Measurements from ENCODE around the gene DNMT3L. TPM values are rescaled to one million over a fixed set of nuclear protein-coding genes. Genes with fewer than 3 reads are reported as not detected.
"Not testable (repeated sequence)": the region's sequence is repeated elsewhere in the genome, so short reads cannot be mapped to it uniquely, and the experiment has no call there.

The DNMT3L gene
- total RNA-seq, 1 donor from 2014 or later: not detected

DNA sequence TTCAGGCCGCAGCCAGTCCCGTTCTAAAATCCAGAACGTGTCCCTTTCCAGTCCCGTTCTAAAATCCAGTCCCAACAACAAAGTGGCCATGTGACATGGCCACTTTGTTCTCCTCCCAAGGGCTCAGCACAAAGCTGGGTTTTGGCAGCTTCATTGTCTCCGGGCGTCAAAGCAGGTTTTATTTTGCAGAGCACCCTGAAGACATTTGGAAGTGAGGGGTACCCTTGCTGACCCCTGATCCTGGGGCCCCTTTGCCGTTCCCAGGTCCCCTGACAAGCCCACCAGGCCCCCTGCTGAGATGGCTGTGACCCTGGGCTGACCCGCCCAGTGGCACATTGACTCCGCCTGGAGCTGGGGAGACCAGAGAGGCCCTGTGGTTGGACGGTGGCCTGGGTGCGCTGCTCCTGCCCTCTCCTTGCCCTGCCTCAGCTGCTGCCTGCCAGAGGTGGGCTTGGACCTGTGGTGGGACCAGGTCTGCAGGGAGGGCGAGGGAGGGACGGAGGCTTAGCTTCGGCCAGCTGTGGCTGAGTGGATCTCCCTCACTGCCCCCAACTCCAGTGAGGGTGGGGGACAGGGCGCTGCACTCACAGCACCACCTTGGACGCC lies 42.4 kb upstream of the DNMT3L start:
- Mint-ChIP-seq H3K27ac (peak overlapping the region; percentile 96), H3K9me3 (ENCODE audit: low read depth) (no peaks in the 10 kb centered on the region), H3K36me3 (ENCODE audit: insufficient read depth) (peaks cover 6% of the 10 kb centered on the region), H3K4me1 (ENCODE audit: low read depth) (peaks cover 32% of the 10 kb centered on the region), H3K27me3 (no peaks in the 10 kb centered on the region), H3K4me3 (ENCODE audit: low read depth) (peak overlapping the region; percentile 70)
- TF ChIP-seq, protein P1, sequence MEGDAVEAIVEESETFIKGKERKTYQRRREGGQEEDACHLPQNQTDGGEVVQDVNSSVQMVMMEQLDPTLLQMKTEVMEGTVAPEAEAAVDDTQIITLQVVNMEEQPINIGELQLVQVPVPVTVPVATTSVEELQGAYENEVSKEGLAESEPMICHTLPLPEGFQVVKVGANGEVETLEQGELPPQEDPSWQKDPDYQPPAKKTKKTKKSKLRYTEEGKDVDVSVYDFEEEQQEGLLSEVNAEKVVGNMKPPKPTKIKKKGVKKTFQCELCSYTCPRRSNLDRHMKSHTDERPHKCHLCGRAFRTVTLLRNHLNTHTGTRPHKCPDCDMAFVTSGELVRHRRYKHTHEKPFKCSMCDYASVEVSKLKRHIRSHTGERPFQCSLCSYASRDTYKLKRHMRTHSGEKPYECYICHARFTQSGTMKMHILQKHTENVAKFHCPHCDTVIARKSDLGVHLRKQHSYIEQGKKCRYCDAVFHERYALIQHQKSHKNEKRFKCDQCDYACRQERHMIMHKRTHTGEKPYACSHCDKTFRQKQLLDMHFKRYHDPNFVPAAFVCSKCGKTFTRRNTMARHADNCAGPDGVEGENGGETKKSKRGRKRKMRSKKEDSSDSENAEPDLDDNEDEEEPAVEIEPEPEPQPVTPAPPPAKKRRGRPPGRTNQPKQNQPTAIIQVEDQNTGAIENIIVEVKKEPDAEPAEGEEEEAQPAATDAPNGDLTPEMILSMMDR (IDR thresholded peaks at IDR 0.05; ENCODE audit: unreplicated experiment): no peak
- no peak for DNase-seq (ENCODE audit: low spot score, unreplicated experiment)

GRCh38 chr21:44303490-44303981 lies 41.8 kb upstream of the DNMT3L start:
- TF ChIP-seq, protein P1 (IDR thresholded peaks at IDR 0.05; ENCODE audit: unreplicated experiment): peak; percentile 27
- Mint-ChIP-seq H3K27ac (peak overlapping the region; percentile 96), H3K4me3 (ENCODE audit: low read depth) (peak overlapping the region; percentile 70), H3K36me3 (ENCODE audit: insufficient read depth) (peaks cover 6% of the 10 kb centered on the region), H3K4me1 (ENCODE audit: low read depth) (peaks cover 32% of the 10 kb centered on the region), H3K9me3 (ENCODE audit: low read depth) (no peaks in the 10 kb centered on the region), H3K27me3 (no peaks in the 10 kb centered on the region)
- peak; percentile 22 for DNase-seq (ENCODE audit: low spot score, unreplicated experiment)

DNA sequence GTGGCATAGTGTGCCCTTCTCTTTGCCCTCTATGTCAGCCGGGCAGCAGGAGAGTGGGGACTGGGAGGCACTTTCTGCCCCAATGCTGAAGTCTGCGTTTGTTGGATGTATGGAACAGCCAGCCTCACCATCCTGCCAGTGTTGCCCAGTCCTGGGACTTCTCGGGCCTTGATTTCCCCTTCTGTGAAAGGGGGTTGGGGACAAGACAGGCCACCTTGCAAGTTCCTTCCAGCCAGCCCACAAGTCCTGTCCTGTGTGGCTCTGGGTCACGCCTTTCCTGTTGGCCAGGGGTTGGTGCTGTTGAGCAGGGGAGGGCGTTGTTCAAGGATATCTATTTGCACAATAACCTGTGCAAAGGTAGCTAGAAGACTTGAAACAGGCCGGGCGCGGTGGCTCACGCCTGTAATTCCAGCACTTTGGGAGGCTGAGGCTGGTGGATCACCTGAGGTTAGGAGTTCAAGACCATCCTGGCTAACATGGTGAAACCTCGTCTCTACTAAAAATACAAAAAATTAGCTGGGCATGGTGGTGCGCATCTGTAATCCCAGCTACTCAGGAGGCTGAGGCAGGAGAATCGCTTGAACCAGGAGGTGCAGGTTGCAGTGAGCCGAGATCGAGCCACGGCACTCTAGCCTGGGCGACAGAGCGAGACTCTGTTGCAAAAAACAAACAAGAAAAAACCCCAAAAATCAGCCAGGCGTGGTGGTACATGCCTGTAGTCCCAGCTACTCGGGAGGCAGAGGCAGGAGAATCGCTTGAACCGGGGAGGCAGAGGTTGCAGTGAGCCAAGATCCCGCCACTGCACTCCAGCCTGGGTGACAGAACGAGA lies 41.1 kb upstream of the DNMT3L start:
- H3K27me3 Mint-ChIP-seq; H3K9me3 Mint-ChIP-seq (ENCODE audit: low read depth); H3K36me3 Mint-ChIP-seq (ENCODE audit: insufficient read depth); DNase-seq (ENCODE audit: low spot score, unreplicated experiment): not testable (repeated sequence)
- Mint-ChIP-seq H3K27ac (peak overlapping the region; percentile 85), H3K4me1 (ENCODE audit: low read depth) (peaks cover 32% of the 10 kb centered on the region), H3K4me3 (ENCODE audit: low read depth) (peak overlapping the region; percentile 54)

- Mint-ChIP-seq H3K9me3 (ENCODE audit: low read depth) (no peaks in the 10 kb centered on the region), H3K27me3 (no peaks in the 10 kb centered on the region), H3K36me3 (ENCODE audit: insufficient read depth) (no peaks in the 10 kb centered on the region), H3K4me3 (ENCODE audit: low read depth) (peak overlapping the region; percentile 54), H3K4me1 (ENCODE audit: low read depth) (peaks cover 30% of the 10 kb centered on the region), H3K27ac (no peak overlapping the region)
- DNase-seq (ENCODE audit: low spot score, unreplicated experiment): no peak
- TF ChIP-seq, protein P1 (IDR thresholded peaks at IDR 0.05; ENCODE audit: unreplicated experiment): peak; percentile 6
These were observed 40.3 kb upstream of the DNMT3L start for GRCh38 chr21:44301961-44302406.

DNA sequence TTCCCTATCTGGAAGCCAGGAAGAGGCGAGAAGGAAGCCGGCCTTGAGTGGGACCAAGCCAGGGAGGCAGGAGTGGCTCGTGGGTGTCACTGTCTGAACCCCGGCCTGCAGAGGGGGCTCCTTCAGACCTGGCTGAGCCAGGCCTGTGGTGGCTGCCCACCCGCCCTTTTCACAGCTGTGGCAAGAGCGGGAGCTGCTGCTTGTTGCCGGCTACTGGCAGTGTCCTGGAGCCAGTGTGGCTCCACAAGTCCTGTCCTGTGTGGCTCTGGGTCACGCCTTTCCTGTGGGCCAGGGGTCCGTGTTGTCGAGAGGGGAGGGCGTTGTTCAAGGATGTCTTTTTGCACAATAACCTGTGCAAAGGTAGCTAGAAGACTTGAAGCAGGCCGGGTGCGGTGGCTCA lies 39.4 kb upstream of the DNMT3L start:
- peak overlapping the region; percentile 73 for H3K4me3 Mint-ChIP-seq (ENCODE audit: low read depth)
- H3K27ac Mint-ChIP-seq: no peak overlapping the region
- H3K4me1 Mint-ChIP-seq (ENCODE audit: low read depth): peaks cover 30% of the 10 kb centered on the region
- DNase-seq (ENCODE audit: low spot score, unreplicated experiment): no peak
- no peaks in the 10 kb centered on the region for H3K27me3 Mint-ChIP-seq
- TF ChIP-seq, protein P1 (IDR thresholded peaks at IDR 0.05; ENCODE audit: unreplicated experiment): no peak
- H3K9me3 Mint-ChIP-seq (ENCODE audit: low read depth): no peaks in the 10 kb centered on the region
- no peaks in the 10 kb centered on the region for H3K36me3 Mint-ChIP-seq (ENCODE audit: insufficient read depth)
